Measurements from ENCODE around the gene RNF224.
A peak's percentile ranks its signal among the peaks of the same experiment; 100 is the strongest.
"Not testable (repeated sequence)": the region's sequence is repeated elsewhere in the genome, so short reads cannot be mapped to it uniquely, and the experiment has no call there.

RNF224 gene

GRCh38 chr9:137241490-137242268 lies 14.4 kb downstream of the RNF224 start:
- ATAC-seq (replicated peaks) (peak; percentile 20 to 22), DNase-seq (no peak)
- peak overlapping the region; percentile 87 to 94 for H3K4me3 Mint-ChIP-seq
- H3K27me3 Mint-ChIP-seq = no peaks in the 10 kb centered on the region
- H3K4me1 Mint-ChIP-seq = peaks cover 32 to 64% of the 10 kb centered on the region in 2 donors
- H3K27ac Mint-ChIP-seq = peak overlapping the region; percentile 88
- H3K9me3 Mint-ChIP-seq = no peaks in the 10 kb centered on the region
- peaks cover 17 to 30% of the 10 kb centered on the region in 2 donors for H3K36me3 Mint-ChIP-seq

DNA sequence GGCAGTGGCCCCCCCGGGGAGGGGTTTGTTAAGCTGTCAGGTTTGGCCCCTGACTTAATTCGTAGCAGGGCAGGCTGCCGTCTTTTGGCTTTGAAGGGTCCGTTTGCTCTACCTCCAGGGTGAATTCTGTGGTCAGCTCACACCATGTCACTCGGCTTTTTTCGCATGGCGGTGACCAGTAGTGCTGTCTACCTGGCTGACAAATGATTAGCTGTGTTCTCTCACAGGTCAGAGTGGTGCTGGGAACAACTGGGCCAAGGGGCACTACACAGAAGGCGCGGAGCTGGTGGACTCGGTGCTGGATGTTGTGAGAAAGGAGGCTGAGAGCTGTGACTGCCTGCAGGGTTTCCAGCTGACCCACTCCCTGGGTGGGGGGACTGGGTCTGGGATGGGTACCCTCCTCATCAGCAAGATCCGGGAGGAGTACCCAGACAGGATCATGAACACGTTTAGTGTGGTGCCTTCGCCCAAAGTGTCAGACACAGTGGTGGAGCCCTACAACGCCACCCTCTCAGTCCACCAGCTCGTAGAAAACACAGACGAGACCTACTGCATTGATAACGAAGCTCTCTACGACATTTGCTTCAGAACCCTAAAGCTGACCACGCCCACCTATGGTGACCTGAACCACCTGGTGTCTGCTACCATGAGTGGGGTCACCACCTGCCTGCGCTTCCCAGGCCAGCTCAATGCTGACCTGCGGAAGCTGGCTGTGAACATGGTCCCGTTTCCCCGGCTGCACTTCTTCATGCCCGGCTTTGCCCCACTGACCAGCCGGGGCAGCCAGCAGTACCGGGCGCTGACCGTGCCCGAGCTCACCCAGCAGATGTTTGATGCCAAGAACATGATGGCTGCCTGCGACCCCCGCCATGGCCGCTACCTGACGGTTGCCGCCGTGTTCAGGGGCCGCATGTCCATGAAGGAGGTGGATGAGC lies 15.2 kb downstream of the RNF224 start:
- no peak for ATAC-seq (replicated peaks)
- H3K27ac Mint-ChIP-seq = peak overlapping the region; percentile 88
- H3K4me1 Mint-ChIP-seq = peaks cover 30 to 55% of the 10 kb centered on the region in 2 donors
- peaks cover 17 to 30% of the 10 kb centered on the region in 2 donors for H3K36me3 Mint-ChIP-seq
- H3K4me3 Mint-ChIP-seq = peak overlapping the region; percentile 79 to 87
- no peaks in the 10 kb centered on the region for H3K9me3 Mint-ChIP-seq
- DNase-seq = no peak
- no peaks in the 10 kb centered on the region for H3K27me3 Mint-ChIP-seq

GRCh38 chr9:137243266-137243625 lies 15.9 kb downstream of the RNF224 start:
- peaks cover 17 to 30% of the 10 kb centered on the region in 2 donors for H3K36me3 Mint-ChIP-seq
- ATAC-seq (replicated peaks); H3K27me3 Mint-ChIP-seq; DNase-seq; H3K9me3 Mint-ChIP-seq: not testable (repeated sequence)
- H3K4me1 Mint-ChIP-seq = peaks cover 26 to 48% of the 10 kb centered on the region in 2 donors
- peak overlapping the region; percentile 51 for H3K27ac Mint-ChIP-seq
- peak overlapping the region in 1 of 2 donors; percentile 29 for H3K4me3 Mint-ChIP-seq

DNA sequence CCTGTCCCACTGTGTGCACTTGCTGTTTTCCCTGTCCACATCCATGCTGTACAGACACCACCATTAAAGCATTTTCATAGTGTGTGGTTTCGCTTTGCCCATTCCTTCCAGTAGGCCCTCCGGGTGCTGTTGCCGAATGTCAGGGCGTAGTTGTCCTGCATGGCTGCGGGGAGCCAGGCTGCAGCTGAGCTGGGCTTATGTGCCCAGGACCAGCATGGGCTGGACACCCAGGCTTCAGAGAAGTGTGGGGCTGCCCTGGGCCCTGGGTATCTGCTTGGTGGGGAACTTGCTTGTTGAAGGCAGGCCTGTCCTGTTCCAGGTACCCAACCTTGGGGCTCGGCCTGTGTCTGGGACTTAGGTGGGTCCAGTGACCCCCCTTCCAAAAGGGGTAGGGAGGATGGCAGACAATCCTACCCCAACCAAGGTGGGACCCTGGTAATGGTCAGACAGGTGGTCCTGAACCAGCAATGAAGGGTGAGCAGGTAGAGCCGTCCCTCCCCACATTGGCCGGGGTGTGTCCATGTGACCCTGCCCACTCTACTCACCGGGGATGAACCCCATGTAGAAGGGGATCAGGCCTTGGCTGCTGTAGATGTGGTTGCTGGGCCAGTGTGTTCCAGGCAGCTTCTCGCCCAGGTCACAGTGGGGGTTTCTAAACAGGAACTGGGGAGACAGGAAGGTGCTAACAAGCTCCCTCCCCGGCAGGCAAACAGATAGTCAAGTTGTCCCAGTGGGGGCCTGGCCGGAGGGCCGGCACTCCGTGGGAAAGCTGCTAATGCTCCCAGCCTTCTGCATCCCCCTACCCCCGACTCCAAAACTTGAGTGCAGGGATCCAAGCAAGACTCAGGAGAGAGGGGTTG lies 16.6 kb downstream of the RNF224 start:
- peak overlapping the region; percentile 6 to 11 for H3K4me3 Mint-ChIP-seq
- no peak for DNase-seq
- H3K27ac Mint-ChIP-seq = peak overlapping the region; percentile 89

DNA sequence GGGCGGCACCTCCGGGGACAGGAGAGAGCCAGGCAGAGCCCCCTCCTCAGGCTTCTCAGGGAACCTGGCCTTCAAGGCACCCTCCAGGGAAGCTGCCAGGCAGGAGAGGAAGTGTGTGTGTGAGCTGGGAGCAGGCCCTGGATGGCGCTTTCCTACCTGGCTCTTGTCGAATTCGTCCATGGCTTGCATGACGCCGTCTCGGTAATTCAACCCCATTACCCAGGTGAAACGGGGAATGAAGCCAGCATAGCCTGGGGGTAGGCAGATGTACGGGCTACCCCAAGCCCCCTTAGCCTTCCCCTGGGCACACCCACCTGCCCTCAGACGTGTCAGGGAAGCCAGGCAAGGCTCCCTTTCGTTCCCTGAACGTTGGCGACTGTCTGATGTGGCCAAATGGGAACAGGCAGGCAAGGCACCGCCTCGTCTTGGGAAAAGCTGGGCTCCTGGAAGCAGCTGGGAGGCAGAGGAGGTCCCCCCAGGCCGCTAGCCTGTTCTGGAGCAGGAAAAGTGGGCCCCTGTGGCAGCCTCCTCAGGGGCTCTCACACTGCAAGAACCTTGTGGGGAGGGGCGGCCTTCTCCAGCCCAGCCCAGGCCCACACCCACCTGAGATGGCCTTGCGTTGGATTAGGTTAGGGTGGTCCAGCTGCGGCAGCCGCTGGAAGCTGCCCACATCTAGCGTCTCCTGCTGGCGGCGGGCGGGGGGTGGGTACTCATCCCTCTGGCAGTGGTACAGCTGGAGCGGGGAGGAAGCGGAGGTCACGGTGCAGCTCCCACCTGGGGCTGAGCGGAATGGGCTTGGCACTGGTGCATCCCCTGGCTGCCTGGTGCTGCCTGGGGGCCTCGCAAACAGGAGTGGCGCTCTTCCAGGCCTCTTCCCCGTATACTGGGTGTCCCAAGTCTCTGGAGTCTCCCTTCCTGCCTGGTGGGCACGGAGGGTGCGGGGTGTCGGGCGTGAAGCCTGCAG lies 17.5 kb downstream of the RNF224 start:
- no peak overlapping the region for H3K4me3 Mint-ChIP-seq
- no peaks in the 10 kb centered on the region for H3K27me3 Mint-ChIP-seq
- H3K4me1 Mint-ChIP-seq = peaks cover 21 to 33% of the 10 kb centered on the region in 2 donors
- DNase-seq (no peak), ATAC-seq (replicated peaks) (no peak)
- no peaks in the 10 kb centered on the region for H3K9me3 Mint-ChIP-seq
- peak overlapping the region; percentile 89 for H3K27ac Mint-ChIP-seq
- peaks cover 15 to 30% of the 10 kb centered on the region in 2 donors for H3K36me3 Mint-ChIP-seq

More for the DNA sequence above, 16.6 kb downstream of the RNF224 start:
- no peaks in the 10 kb centered on the region for H3K9me3 Mint-ChIP-seq
- no peaks in the 10 kb centered on the region for H3K27me3 Mint-ChIP-seq
- H3K4me1 Mint-ChIP-seq = peaks cover 24 to 42% of the 10 kb centered on the region in 2 donors
- peaks cover 17 to 30% of the 10 kb centered on the region in 2 donors for H3K36me3 Mint-ChIP-seq
- ATAC-seq (replicated peaks) = no peak

GRCh38 chr9:137245450-137246421 lies 18.4 kb downstream of the RNF224 start:
- H3K36me3 Mint-ChIP-seq = peaks cover 15 to 30% of the 10 kb centered on the region in 2 donors
- H3K9me3 Mint-ChIP-seq = no peaks in the 10 kb centered on the region
- no peak for ATAC-seq (replicated peaks)
- peak overlapping the region; percentile 3 for H3K27ac Mint-ChIP-seq
- no peaks in the 10 kb centered on the region for H3K27me3 Mint-ChIP-seq
- DNase-seq = no peak
- H3K4me1 Mint-ChIP-seq = peaks cover 21 to 32% of the 10 kb centered on the region in 2 donors
- H3K4me3 Mint-ChIP-seq = no peak overlapping the region

DNA sequence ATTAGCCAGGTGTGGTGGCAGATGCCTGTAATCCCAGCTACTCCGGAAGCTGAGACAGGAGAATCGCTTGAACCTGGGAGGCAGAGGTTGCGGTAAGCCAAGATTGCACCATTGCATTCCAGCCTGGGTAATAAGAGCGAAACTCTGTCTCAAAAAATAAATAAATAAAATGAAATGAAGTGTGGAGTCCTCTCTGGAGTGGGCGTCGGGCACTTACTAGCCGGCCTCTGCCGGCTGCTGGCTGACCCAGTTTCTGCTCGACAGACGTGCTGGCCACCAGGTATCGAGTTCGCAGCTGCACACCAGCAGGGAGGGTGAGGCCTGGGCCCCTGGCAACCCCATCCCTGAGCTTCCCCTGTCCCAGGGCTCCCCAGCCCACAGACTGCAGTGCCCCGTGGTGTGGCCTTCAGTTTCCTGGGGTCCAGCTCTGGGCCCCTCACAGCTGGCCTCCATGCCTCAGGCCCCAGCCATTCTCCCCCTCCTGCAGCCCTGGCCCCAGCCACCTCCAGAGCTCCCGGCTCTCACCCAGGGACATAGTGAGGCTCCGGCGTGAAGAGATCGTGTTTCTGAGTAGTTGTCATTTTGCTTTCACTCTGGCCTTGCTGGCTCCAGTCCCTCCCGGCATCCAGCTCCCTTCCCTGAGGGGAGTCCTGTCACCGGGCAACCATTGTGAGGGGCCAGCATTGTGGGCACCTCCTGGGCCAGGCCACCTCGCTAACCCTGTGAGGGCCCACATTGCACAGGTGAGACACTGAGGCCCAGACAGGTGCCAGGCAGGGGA lies 20.0 kb downstream of the RNF224 start:
- H3K4me1 Mint-ChIP-seq = peaks cover 17 to 28% of the 10 kb centered on the region in 2 donors
- H3K27me3 Mint-ChIP-seq = no peaks in the 10 kb centered on the region
- no peak overlapping the region for H3K27ac Mint-ChIP-seq
- no peak overlapping the region for H3K4me3 Mint-ChIP-seq
- ATAC-seq (replicated peaks) = no peak
- H3K36me3 Mint-ChIP-seq = peaks cover 9 to 22% of the 10 kb centered on the region in 2 donors
- no peak for DNase-seq
- no peaks in the 10 kb centered on the region for H3K9me3 Mint-ChIP-seq

DNA sequence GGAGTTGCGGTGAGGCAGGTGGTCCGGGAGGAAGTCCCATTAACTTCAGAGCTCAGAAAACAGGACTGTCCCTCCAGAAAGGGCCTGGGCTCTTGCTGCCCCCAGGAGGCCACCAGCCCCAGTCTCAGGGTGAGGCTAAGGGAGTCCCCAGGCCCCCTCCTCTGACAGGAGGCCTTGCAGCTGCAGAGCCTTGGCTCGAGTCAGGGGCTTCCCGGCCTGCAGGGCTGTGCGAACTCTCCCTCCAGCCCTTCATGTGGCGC lies 20.5 kb downstream of the RNF224 start:
- H3K36me3 Mint-ChIP-seq = peaks cover 4 to 17% of the 10 kb centered on the region in 2 donors
- H3K9me3 Mint-ChIP-seq = no peaks in the 10 kb centered on the region
- no peaks in the 10 kb centered on the region for H3K27me3 Mint-ChIP-seq
- DNase-seq = no peak
- peaks cover 14 to 22% of the 10 kb centered on the region in 2 donors for H3K4me1 Mint-ChIP-seq
- H3K4me3 Mint-ChIP-seq = no peak overlapping the region
- no peak overlapping the region for H3K27ac Mint-ChIP-seq
- ATAC-seq (replicated peaks) = no peak

- Mint-ChIP-seq H3K27ac (no peak overlapping the region), H3K4me3 (no peak overlapping the region)
- ATAC-seq (replicated peaks) = no peak
These were observed 23.3 kb downstream of the RNF224 start for GRCh38 chr9:137250329-137251193.

DNA sequence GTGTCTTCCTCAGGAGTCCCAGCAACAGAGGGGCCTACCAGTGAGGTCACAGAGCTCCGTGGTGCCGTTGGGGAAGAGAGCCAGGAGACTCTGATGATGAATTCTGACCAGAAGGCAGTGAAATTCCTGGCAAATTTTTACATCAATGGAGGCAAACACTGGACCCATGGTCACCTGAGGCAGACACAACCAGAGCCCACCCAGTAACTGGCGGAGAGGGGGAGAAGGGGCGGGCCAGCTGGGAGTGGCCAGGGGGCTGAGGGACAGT lies 23.8 kb downstream of the RNF224 start, which contains the start of gene STPG3:
STPG3 (plus strand) TSS at position 93 of the 268 bp plus-strand sequence; CDS start at position 94, 1 bp downstream.
- DNase-seq (no peak), ATAC-seq (replicated peaks) (no peak)
- Mint-ChIP-seq H3K27me3 (no peaks in the 10 kb centered on the region), H3K36me3 (no peaks in the 10 kb centered on the region), H3K27ac (no peak within 1 kb of the TSS), H3K4me3 (no peak within 1 kb of the TSS), H3K4me1 (peaks cover 10 to 24% of the 10 kb centered on the region in 2 donors), H3K9me3 (no peaks in the 10 kb centered on the region)

More at GRCh38 chr9:137250329-137251193, 23.3 kb downstream of the RNF224 start:
- no peak for DNase-seq
- Mint-ChIP-seq H3K27me3 (no peaks in the 10 kb centered on the region), H3K36me3 (no peaks in the 10 kb centered on the region), H3K4me1 (peaks cover 10 to 21% of the 10 kb centered on the region in 2 donors), H3K9me3 (no peaks in the 10 kb centered on the region)
